Lower leg skin (tissue), 4 donors: ENCODE measurements around the gene CTTNBP2. TPM values are rescaled to one million over a fixed set of nuclear protein-coding genes. Genes with fewer than 3 reads are reported as not detected.

ENCODE experiments used
- DNase-seq, 2 donors: peaks; one replicate each; pipeline ENCODE4 v3.0.0-alpha.2; 2019; ENCODE audit warnings: low spot score in 2 of 2
- H3K4me3 ChIP-seq: fragments of 200-600 bp; sonication (generic); 2 replicates; pipeline ENCODE4 v1.5.1; 2017; ENCODE audit warnings: mild to moderate bottlenecking, low read depth; ENCODE audit not compliant: poor library complexity, severe bottlenecking
- CTCF ChIP-seq, 3 donors: fragments of 450-650 bp; IDR thresholded peaks; one replicate each; pipeline ENCODE4 v1.5.1; 2016; ENCODE audit warnings: antibody characterized with exemption in 3 of 3, mild to moderate bottlenecking in 3 of 3, moderate library complexity in 2 of 3
- POLR2A ChIP-seq, 2 donors: fragments of 450-650 bp; IDR thresholded peaks; one replicate each; pipeline ENCODE4 v1.6.1; 2016 to 2017; ENCODE audit warnings: antibody characterized with exemption in 2 of 2, mild to moderate bottlenecking in 1 of 2, moderate library complexity in 1 of 2
- WGBS, 2 donors: methylation state at CpG; one replicate each; pipeline ENCODE4 v1.1.5; 2018; 5-methylcytosine and 5-hydroxymethylcytosine counted together
- intact Hi-C: fragments of 100-400 bp; cut with DNase I; formaldehyde crosslinking; loops from one replicate; pipeline ENCODE4 v1.15.0; 2023; ENCODE audit warnings: low total_unique reads
- total RNA-seq, 4 donors: library from RNA; depleted of rRNA; stranded (reverse); fragments of >200 nt; gene quantifications; one replicate each; pipeline ENCODE4 v1.1.0, GENCODE V29; 2016

The CTTNBP2 gene
- total RNA-seq, 4 donors from 2014 or later, result 1.2 to 7.6 (median 5.8) TPM

- no peak for DNase-seq
- no peak overlapping the region for H3K4me3 ChIP-seq
- no peak for TF ChIP-seq POLR2A (IDR thresholded peaks at IDR 0.05)
- no peak for TF ChIP-seq CTCF (IDR thresholded peaks at IDR 0.05)
- WGBS, 2 donors, result 86 to 96% methylated on average over 2 of the region's 2 CpGs
- intact Hi-C loops, result no loop called here
Measured at GRCh38 chr7:117803476-117803875, 69.8 kb downstream of the CTTNBP2 start.

GRCh38 chr7:117802660-117803059 is 70.6 kb downstream of the CTTNBP2 start:
- WGBS, 2 donors, result 90 to 96% methylated on average over 2 of the region's 2 CpGs
- TF ChIP-seq POLR2A (IDR thresholded peaks at IDR 0.05) (no peak), CTCF (IDR thresholded peaks at IDR 0.05) (no peak)
- H3K4me3 ChIP-seq, result no peak overlapping the region
- no peak for DNase-seq
- intact Hi-C loops, result no loop called here

GRCh38 chr7:117800841-117801240 is 72.4 kb downstream of the CTTNBP2 start:
- 79 to 90% methylated on average over 1 of the region's 1 CpG for WGBS, 2 donors
- H3K4me3 ChIP-seq, result no peak overlapping the region
- intact Hi-C loops, result no loop called here
- TF ChIP-seq POLR2A (IDR thresholded peaks at IDR 0.05), result no peak
- no peak for TF ChIP-seq CTCF (IDR thresholded peaks at IDR 0.05)
- no peak for DNase-seq

GRCh38 chr7:117800406-117800805 is 72.8 kb downstream of the CTTNBP2 start:
- intact Hi-C loops, result no loop called here
- TF ChIP-seq CTCF (IDR thresholded peaks at IDR 0.05) (no peak), POLR2A (IDR thresholded peaks at IDR 0.05) (no peak)
- WGBS, 2 donors, result 72 to 81% methylated on average over 3 of the region's 3 CpGs
- no peak overlapping the region for H3K4me3 ChIP-seq
- DNase-seq, result no peak

GRCh38 chr7:117796889-117797288 is 76.4 kb downstream of the CTTNBP2 start:
- WGBS, 2 donors, result 38 to 75% methylated on average over 1 of the region's 1 CpG

More at GRCh38 chr7:117796889-117797288, 76.4 kb downstream of the CTTNBP2 start:
- intact Hi-C loops, result no loop called here
- DNase-seq, result no peak
- TF ChIP-seq POLR2A (IDR thresholded peaks at IDR 0.05) (no peak), CTCF (IDR thresholded peaks at IDR 0.05) (no peak)
- H3K4me3 ChIP-seq, result no peak overlapping the region
